GM21360 (cell line): Measurements from ENCODE around the gene TMEM220.

ENCODE experiments used
- ATAC-seq: cut with Tn5 transposase; IDR thresholded peaks from one replicate; pipeline ENCODE4 v1.9.1; 2021; ENCODE audit warnings: mild to moderate bottlenecking, moderate library complexity; ENCODE audit not compliant: unreplicated experiment

The TMEM220 gene

DNA sequence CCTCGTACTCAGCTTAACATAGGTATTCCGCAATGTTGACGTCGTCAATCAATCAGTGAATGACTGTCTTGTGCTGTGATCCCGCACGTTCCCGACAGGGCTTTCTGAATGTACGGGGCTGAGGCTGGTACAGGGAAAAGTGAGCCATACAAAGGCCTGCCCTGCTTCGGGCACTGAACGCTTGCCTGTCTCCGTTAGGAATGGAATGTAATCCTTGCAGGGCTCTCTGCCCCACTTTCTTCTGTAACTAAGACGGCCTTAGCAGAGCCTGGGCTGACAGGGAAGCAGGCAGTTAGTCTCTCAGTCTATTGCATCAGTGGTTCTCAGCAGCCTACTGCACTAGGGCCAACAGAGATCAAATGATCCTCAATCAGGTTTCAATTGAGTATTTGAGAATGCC is 56.5 kb downstream of the TMEM220 start:
- ATAC-seq, result no peak

GRCh38 chr17:10668775-10669174 is 61.0 kb downstream of the TMEM220 start:
- ATAC-seq, result no peak

GRCh38 chr17:10666906-10667305 is 62.9 kb downstream of the TMEM220 start:
- no peak for ATAC-seq

- no peak for ATAC-seq
These were observed 65.3 kb downstream of the TMEM220 start for GRCh38 chr17:10664571-10664970.
